ENCODE data around the gene PIK3CG.
"Not testable (repeated sequence)": the region's sequence is repeated elsewhere in the genome, so short reads cannot be mapped to it uniquely, and the experiment has no call there.

- TF ChIP-seq CTCF, POLR2A (IDR thresholded peaks at IDR 0.05): not testable (repeated sequence)
These were observed 13.4 kb upstream of the PIK3CG start for GRCh38 chr7:106851632-106852031.
